Iris pigment epithelial cell (primary cell): Measurements from ENCODE around the gene ELF4.

Experiments used
- DNase-seq: peaks from one replicate; pipeline ENCODE4 v3.0.0-alpha.2; 2011; ENCODE audit warnings: low read depth

Gene ELF4

GRCh38 chrX:130114141-130114588 is 3.9 kb upstream of the ELF4 start:
- no peak for DNase-seq

- DNase-seq, result no peak
These were observed 1.2 kb upstream of the ELF4 start for GRCh38 chrX:130111220-130112154.

GRCh38 chrX:130109429-130110378 is 593 bp downstream of the ELF4 start:
- DNase-seq, result no peak

GRCh38 chrX:130108647-130109428 is 1.5 kb downstream of the ELF4 start:
- DNase-seq, result peak; percentile 26

GRCh38 chrX:130106071-130106470 is 4.2 kb downstream of the ELF4 start:
- no peak for DNase-seq

- peak; percentile 31 for DNase-seq
These were observed 5.1 kb downstream of the ELF4 start for GRCh38 chrX:130105244-130105643.

GRCh38 chrX:130103605-130104004 is 6.7 kb downstream of the ELF4 start:
- no peak for DNase-seq

- DNase-seq, result no peak
These were observed 10.1 kb downstream of the ELF4 start for GRCh38 chrX:130100180-130100579.

- no peak for DNase-seq
These were observed 12.1 kb downstream of the ELF4 start for GRCh38 chrX:130098210-130098552.

- DNase-seq, result no peak
These were observed 12.6 kb downstream of the ELF4 start for GRCh38 chrX:130097507-130098209.

- no peak for DNase-seq
These were observed 14.9 kb downstream of the ELF4 start for GRCh38 chrX:130095249-130096030.

GRCh38 chrX:130094696-130095095 is 15.6 kb downstream of the ELF4 start:
- DNase-seq, result no peak

- DNase-seq, result no peak
These were observed 17.0 kb downstream of the ELF4 start for GRCh38 chrX:130093271-130093670.

GRCh38 chrX:130091980-130092522 is 18.2 kb downstream of the ELF4 start:
- no peak for DNase-seq

- DNase-seq, result no peak
These were observed 19.9 kb downstream of the ELF4 start for GRCh38 chrX:130090364-130090763.

GRCh38 chrX:130086447-130087206 is 23.7 kb downstream of the ELF4 start:
- DNase-seq, result no peak

GRCh38 chrX:130085551-130086446 is 24.5 kb downstream of the ELF4 start:
- no peak for DNase-seq

GRCh38 chrX:130084631-130085237 is 25.6 kb downstream of the ELF4 start:
- DNase-seq, result no peak
